Hepatocyte (in vitro differentiated cells): ENCODE results near the gene ORC3. TPM values are rescaled to one million over a fixed set of nuclear protein-coding genes. Genes with fewer than 3 reads are reported as not detected.
A peak's percentile ranks its signal among the peaks of the same experiment; 100 is the strongest.

ENCODE experiments used
- DNase-seq: peaks from one replicate; pipeline ENCODE4 v3.0.0-alpha.2; 2016; ENCODE audit warnings: low spot score
- H2AFZ ChIP-seq: fragments of 200-600 bp; sonication (generic); 2 replicates; pipeline ENCODE4 v1.6.0; 2016; ENCODE audit warnings: antibody characterized with exemption, mild to moderate bottlenecking
- H3K27ac ChIP-seq: fragments of 200-600 bp; sonication (generic); 2 replicates; pipeline ENCODE4 v1.5.1; 2016; ENCODE audit warnings: mild to moderate bottlenecking
- H3K27me3 ChIP-seq: fragments of 200-600 bp; sonication (generic); 2 replicates; pipeline ENCODE4 v1.6.1; 2016
- H3K36me3 ChIP-seq: fragments of 200-600 bp; sonication (generic); replicated peaks from 2 replicates; pipeline ENCODE4 v1.5.1; 2016; ENCODE audit warnings: low read depth; ENCODE audit not compliant: insufficient read depth
- H3K4me1 ChIP-seq: fragments of 200-600 bp; sonication (generic); 2 replicates; pipeline ENCODE4 v1.5.1; 2016; ENCODE audit warnings: mild to moderate bottlenecking, moderate library complexity; ENCODE audit not compliant: insufficient read depth
- H3K4me2 ChIP-seq: fragments of 200-600 bp; sonication (generic); 2 replicates; pipeline ENCODE4 v1.6.0; 2016
- H3K4me3 ChIP-seq: fragments of 200-600 bp; sonication (generic); 2 replicates; pipeline ENCODE4 v1.5.1; 2016; ENCODE audit warnings: mild to moderate bottlenecking
- H3K79me2 ChIP-seq: fragments of 200-600 bp; sonication (generic); 2 replicates; pipeline ENCODE4 v1.6.0; 2017; ENCODE audit warnings: mild to moderate bottlenecking
- H3K9me2 ChIP-seq: fragments of 200-600 bp; sonication (generic); replicated peaks from 2 replicates; pipeline ENCODE4 v1.6.0; 2017; ENCODE audit warnings: mild to moderate bottlenecking; ENCODE audit not compliant: insufficient read depth
- H3K9me3 ChIP-seq: fragments of 200-600 bp; sonication (generic); 2 replicates; pipeline ENCODE4 v1.5.1; 2016; ENCODE audit warnings: low read depth, mild to moderate bottlenecking
- H4K20me1 ChIP-seq: fragments of 200-600 bp; sonication (generic); 2 replicates; pipeline ENCODE4 v1.6.0; 2016; ENCODE audit warnings: mild to moderate bottlenecking; ENCODE audit not compliant: insufficient read depth, poor library complexity, severe bottlenecking
- CTCF ChIP-seq: fragments of 200-600 bp; sonication (generic); IDR thresholded peaks from 2 replicates; pipeline ENCODE4 v1.5.1; 2016; ENCODE audit warnings: antibody characterized with exemption, mild to moderate bottlenecking; ENCODE audit not compliant: poor library complexity
- EZH2 ChIP-seq: fragments of 200-600 bp; sonication (generic); IDR thresholded peaks from 2 replicates; pipeline ENCODE4 v1.6.1; 2016; ENCODE audit warnings: antibody characterized with exemption, mild to moderate bottlenecking, borderline replicate concordance
- EZH2phosphoT487 ChIP-seq: fragments of 200-600 bp; sonication (generic); IDR thresholded peaks from one replicate; pipeline ENCODE4 v1.6.1; 2018; ENCODE audit warnings: antibody characterized with exemption, mild to moderate bottlenecking, low read depth, moderate library complexity; ENCODE audit not compliant: unreplicated experiment, severe bottlenecking
- WGBS: methylation state at CpG from one replicate; pipeline ENCODE4 v1.1.6; 2016; ENCODE audit warnings: low lambda C conversion rate; ENCODE audit errors: missing lambda C conversion rate; 5-methylcytosine and 5-hydroxymethylcytosine counted together
- polyA plus RNA-seq: library from polyadenylated mRNA; unstranded; fragments of >200 nt; fragmentation: Nextera tagmentation; extraction: Ambion mirVana; gene quantifications from 2 replicates; pipeline ENCODE4 v1.2.1, GENCODE V29; 2016
- total RNA-seq: library from RNA; depleted of rRNA; stranded (reverse); fragments of >200 nt; gene quantifications from 2 replicates; pipeline ENCODE4 v1.2.3, GENCODE V29; 2014

Gene ORC3
- total and polyA plus RNA-seq, 2 experiments from 2014 or later: 19.6 to 24.2 TPM

GRCh38 chr6:87667032-87667431 lies 77.1 kb downstream of the ORC3 start:
- no peak for DNase-seq
- Histone ChIP-seq H2AFZ (no peak overlapping the region), H4K20me1 (no peaks in the 10 kb centered on the region), H3K4me2 (no peak overlapping the region), H3K36me3 (no peaks in the 10 kb centered on the region), H3K27me3 (no peaks in the 10 kb centered on the region), H3K79me2 (no peaks in the 10 kb centered on the region), H3K4me3 (no peak overlapping the region), H3K9me2 (no peaks in the 10 kb centered on the region), H3K9me3 (no peaks in the 10 kb centered on the region), H3K4me1 (peaks cover 9% of the 10 kb centered on the region), H3K27ac (no peak overlapping the region)
- TF ChIP-seq EZH2phosphoT487 (no peak), CTCF (no peak), EZH2 (no peak)

GRCh38 chr6:87668013-87668412 lies 78.1 kb downstream of the ORC3 start:
- H3K4me3 ChIP-seq: no peak overlapping the region
- H3K79me2 ChIP-seq: peaks cover 2% of the 10 kb centered on the region
- H3K9me2 ChIP-seq: no peaks in the 10 kb centered on the region
- no peak overlapping the region for H3K4me2 ChIP-seq
- DNase-seq: no peak
- peak overlapping the region; percentile 3 for H3K27ac ChIP-seq
- no peaks in the 10 kb centered on the region for H3K36me3 ChIP-seq
- no peaks in the 10 kb centered on the region for H4K20me1 ChIP-seq
- H2AFZ ChIP-seq: no peak overlapping the region
- peaks cover 19% of the 10 kb centered on the region for H3K4me1 ChIP-seq
- H3K9me3 ChIP-seq: no peaks in the 10 kb centered on the region
- TF ChIP-seq EZH2 (no peak), CTCF (no peak), EZH2phosphoT487 (no peak)
- 78% methylated on average over 2 of the region's 2 CpGs for WGBS
- no peaks in the 10 kb centered on the region for H3K27me3 ChIP-seq

- H3K4me3 ChIP-seq: no peak overlapping the region
- no peak for DNase-seq
- no peak overlapping the region for H3K4me2 ChIP-seq
- H3K4me1 ChIP-seq: peaks cover 14% of the 10 kb centered on the region
- no peaks in the 10 kb centered on the region for H3K27me3 ChIP-seq
- H3K9me3 ChIP-seq: no peaks in the 10 kb centered on the region
- TF ChIP-seq EZH2phosphoT487 (no peak), CTCF (no peak), EZH2 (no peak)
- peaks cover 7% of the 10 kb centered on the region for H3K79me2 ChIP-seq
- H3K36me3 ChIP-seq: no peaks in the 10 kb centered on the region
- no peak overlapping the region for H2AFZ ChIP-seq
- 89% methylated on average over 3 of the region's 3 CpGs for WGBS
- no peaks in the 10 kb centered on the region for H4K20me1 ChIP-seq
- H3K9me2 ChIP-seq: no peaks in the 10 kb centered on the region
- H3K27ac ChIP-seq: peak overlapping the region; percentile 3
Observed at GRCh38 chr6:87669051-87669450, 79.1 kb downstream of the ORC3 start.

- Histone ChIP-seq H3K36me3 (no peaks in the 10 kb centered on the region), H3K4me2 (no peak overlapping the region)
- WGBS: 88% methylated on average over 2 of the region's 2 CpGs
Observed at GRCh38 chr6:87670707-87671106, 80.8 kb downstream of the ORC3 start.

More at GRCh38 chr6:87670707-87671106, 80.8 kb downstream of the ORC3 start:
- Histone ChIP-seq H3K4me1 (peaks cover 12% of the 10 kb centered on the region), H3K27me3 (no peaks in the 10 kb centered on the region), H3K9me3 (no peaks in the 10 kb centered on the region), H3K4me3 (no peak overlapping the region), H3K9me2 (no peaks in the 10 kb centered on the region), H2AFZ (no peak overlapping the region), H3K79me2 (peaks cover 10% of the 10 kb centered on the region), H4K20me1 (no peaks in the 10 kb centered on the region), H3K27ac (peak overlapping the region; percentile 72)
- TF ChIP-seq CTCF: no peak
- no peak for TF ChIP-seq EZH2phosphoT487
- no peak for TF ChIP-seq EZH2
- DNase-seq: no peak
